Activated naive CD8-positive, alpha-beta T cell treated with anti-CD3 and anti-CD28 coated beads for 36 hours (primary cell): ENCODE measurements around the gene THBS3. TPM values are rescaled to one million over a fixed set of nuclear protein-coding genes. Genes with fewer than 3 reads are reported as not detected.
"Not testable (repeated sequence)": the region's sequence is repeated elsewhere in the genome, so short reads cannot be mapped to it uniquely, and the experiment has no call there.

Source experiments
- DNase-seq: peaks from one replicate; pipeline ENCODE4 v3.0.0; 2021
- H3K27ac Mint-ChIP-seq: one replicate; pipeline ENCODE4 v1.8.0; 2022; ENCODE audit warnings: mild to moderate bottlenecking, moderate library complexity, mixed read lengths
- H3K27me3 Mint-ChIP-seq: one replicate; pipeline ENCODE4 v1.8.0; 2022; ENCODE audit warnings: mild to moderate bottlenecking, mixed read lengths
- H3K36me3 Mint-ChIP-seq: one replicate; pipeline ENCODE4 v1.8.0; 2021; ENCODE audit warnings: mild to moderate bottlenecking, mixed read lengths
- H3K4me1 Mint-ChIP-seq: one replicate; pipeline ENCODE4 v1.8.0; 2021; ENCODE audit warnings: mixed read lengths
- H3K4me3 Mint-ChIP-seq: one replicate; pipeline ENCODE4 v1.8.0; 2022; ENCODE audit warnings: mild to moderate bottlenecking, moderate library complexity, mixed read lengths
- H3K9me3 Mint-ChIP-seq: one replicate; pipeline ENCODE4 v1.8.0; 2022; ENCODE audit warnings: mixed read lengths
- total RNA-seq, 2 experiments: library from RNA; stranded (reverse); gene quantifications; one replicate each; pipeline ENCODE4 v1.2.3, GENCODE V29; 2021

THBS3 gene
- 1 to 10 TPM; 7.4 to 9.3 TPM for total RNA-seq

- Mint-ChIP-seq H3K4me1 (peaks cover 25% of the 10 kb centered on the region), H3K27me3 (no peaks in the 10 kb centered on the region), H3K9me3 (no peaks in the 10 kb centered on the region), H3K27ac (peak within 1 kb of the TSS; percentile 83), H3K36me3 (no peaks in the 10 kb centered on the region), H3K4me3 (peak within 1 kb of the TSS; percentile 93)
- DNase-seq = no peak
Measured at GRCh38 chr1:155207806-155208540, at the start of gene THBS3. Gene THBS3 (minus strand): TSS chr1:155207897. CDS start chr1:155207876, 21 bp downstream.

GRCh38 chr1:155256058-155256852 lies 48.6 kb upstream of the THBS3 start:
- Mint-ChIP-seq H3K36me3 (peaks cover 20% of the 10 kb centered on the region), H3K4me3 (peak overlapping the region; percentile 82)
- no peak for DNase-seq

GRCh38 chr1:155255243-155256007 lies 47.7 kb upstream of the THBS3 start, which contains the start of gene ENTREP3:
Gene ENTREP3 (minus strand): TSS chr1:155255483. CDS start chr1:155254877, 606 bp downstream.
- Mint-ChIP-seq H3K27me3 (no peaks in the 10 kb centered on the region), H3K4me1 (peaks cover 24% of the 10 kb centered on the region), H3K27ac (peak within 1 kb of the TSS; percentile 76), H3K9me3 (no peaks in the 10 kb centered on the region), H3K36me3 (peaks cover 14% of the 10 kb centered on the region), H3K4me3 (peak within 1 kb of the TSS; percentile 82)
- DNase-seq = peak; percentile 85

More at GRCh38 chr1:155256058-155256852, 48.6 kb upstream of the THBS3 start:
- Mint-ChIP-seq H3K27me3 (no peaks in the 10 kb centered on the region), H3K4me1 (peaks cover 28% of the 10 kb centered on the region), H3K9me3 (no peaks in the 10 kb centered on the region), H3K27ac (peak overlapping the region; percentile 76)

- H3K4me1 Mint-ChIP-seq = peaks cover 21% of the 10 kb centered on the region
- H3K4me3 Mint-ChIP-seq = peak overlapping the region; percentile 82
- H3K27me3 Mint-ChIP-seq = no peaks in the 10 kb centered on the region
- H3K27ac Mint-ChIP-seq = peak overlapping the region; percentile 43
- H3K9me3 Mint-ChIP-seq = no peaks in the 10 kb centered on the region
- H3K36me3 Mint-ChIP-seq = peaks cover 8% of the 10 kb centered on the region
- DNase-seq = no peak
Measured at GRCh38 chr1:155254714-155255242, 47.1 kb upstream of the THBS3 start.

GRCh38 chr1:155254228-155254713 lies 46.6 kb upstream of the THBS3 start:
- Mint-ChIP-seq H3K27me3 (no peaks in the 10 kb centered on the region), H3K4me1 (peaks cover 21% of the 10 kb centered on the region), H3K9me3 (no peaks in the 10 kb centered on the region), H3K27ac (peak overlapping the region; percentile 43), H3K4me3 (peak overlapping the region; percentile 82), H3K36me3 (peaks cover 8% of the 10 kb centered on the region)
- DNase-seq = no peak

GRCh38 chr1:155253797-155254196 lies 46.1 kb upstream of the THBS3 start:
- H3K4me3 Mint-ChIP-seq = peak overlapping the region; percentile 82

GRCh38 chr1:155253208-155253607 lies 45.5 kb upstream of the THBS3 start:
- peak overlapping the region; percentile 82 for H3K4me3 Mint-ChIP-seq
- peaks cover 3% of the 10 kb centered on the region for H3K36me3 Mint-ChIP-seq
- H3K4me1 Mint-ChIP-seq = peaks cover 21% of the 10 kb centered on the region
- DNase-seq = no peak
- no peaks in the 10 kb centered on the region for H3K27me3 Mint-ChIP-seq
- H3K27ac Mint-ChIP-seq = no peak overlapping the region
- H3K9me3 Mint-ChIP-seq = no peaks in the 10 kb centered on the region

More at GRCh38 chr1:155253797-155254196, 46.1 kb upstream of the THBS3 start:
- peaks cover 8% of the 10 kb centered on the region for H3K36me3 Mint-ChIP-seq
- H3K9me3 Mint-ChIP-seq = no peaks in the 10 kb centered on the region
- H3K27ac Mint-ChIP-seq = peak overlapping the region; percentile 26
- H3K27me3 Mint-ChIP-seq = no peaks in the 10 kb centered on the region
- peaks cover 21% of the 10 kb centered on the region for H3K4me1 Mint-ChIP-seq
- no peak for DNase-seq

GRCh38 chr1:155251566-155251965 lies 43.9 kb upstream of the THBS3 start:
- Mint-ChIP-seq H3K27me3 (no peaks in the 10 kb centered on the region), H3K4me1 (peaks cover 21% of the 10 kb centered on the region), H3K36me3 (peaks cover under 1% of the 10 kb centered on the region), H3K4me3 (no peak overlapping the region), H3K27ac (no peak overlapping the region), H3K9me3 (no peaks in the 10 kb centered on the region)
- no peak for DNase-seq

- Mint-ChIP-seq H3K27ac (no peak overlapping the region), H3K27me3 (no peaks in the 10 kb centered on the region), H3K9me3 (no peaks in the 10 kb centered on the region), H3K36me3 (peaks cover 7% of the 10 kb centered on the region), H3K4me1 (peaks cover 23% of the 10 kb centered on the region), H3K4me3 (peak overlapping the region; percentile 8)
- peak; percentile 96 for DNase-seq
Measured at GRCh38 chr1:155250633-155251449, 43.1 kb upstream of the THBS3 start.

GRCh38 chr1:155250246-155250632 lies 42.5 kb upstream of the THBS3 start:
- Mint-ChIP-seq H3K27ac (no peak overlapping the region), H3K36me3 (peaks cover 9% of the 10 kb centered on the region), H3K4me1 (peaks cover 20% of the 10 kb centered on the region), H3K4me3 (peak overlapping the region; percentile 53), H3K9me3 (no peaks in the 10 kb centered on the region), H3K27me3 (no peaks in the 10 kb centered on the region)
- DNase-seq = no peak

- peaks cover 4% of the 10 kb centered on the region for H3K27me3 Mint-ChIP-seq
- DNase-seq = no peak
- H3K4me3 Mint-ChIP-seq = no peak overlapping the region
- peaks cover 20% of the 10 kb centered on the region for H3K4me1 Mint-ChIP-seq
- H3K36me3 Mint-ChIP-seq = peaks cover 18% of the 10 kb centered on the region
- no peaks in the 10 kb centered on the region for H3K9me3 Mint-ChIP-seq
- H3K27ac Mint-ChIP-seq = no peak overlapping the region
Measured at GRCh38 chr1:155247667-155248553, 40.2 kb upstream of the THBS3 start.

GRCh38 chr1:155246796-155247195 lies 39.1 kb upstream of the THBS3 start:
- H3K27ac Mint-ChIP-seq, DNase-seq, H3K9me3 Mint-ChIP-seq, H3K4me3 Mint-ChIP-seq, H3K27me3 Mint-ChIP-seq: not testable (repeated sequence)
- Mint-ChIP-seq H3K4me1 (peaks cover 25% of the 10 kb centered on the region), H3K36me3 (peaks cover 20% of the 10 kb centered on the region)

GRCh38 chr1:155245163-155245524 lies 37.4 kb upstream of the THBS3 start:
- peaks cover 4% of the 10 kb centered on the region for H3K27me3 Mint-ChIP-seq
- peak overlapping the region; percentile 84 for H3K27ac Mint-ChIP-seq
- H3K9me3 Mint-ChIP-seq = no peaks in the 10 kb centered on the region
- H3K4me1 Mint-ChIP-seq = peaks cover 33% of the 10 kb centered on the region
- H3K4me3 Mint-ChIP-seq = peak overlapping the region; percentile 95
- peaks cover 24% of the 10 kb centered on the region for H3K36me3 Mint-ChIP-seq
- DNase-seq = no peak
